OCI-LY7 (cell line): ENCODE measurements around the gene LRRK1. TPM values are rescaled to one million over a fixed set of nuclear protein-coding genes. Genes with fewer than 3 reads are reported as not detected.
A peak's percentile ranks its signal among the peaks of the same experiment; 100 is the strongest.

Experiments
- BruUV-seq: library from RNA; stranded (reverse); fragments of 400-500 nt; replicated peaks from 2 replicates; lab custom pipeline; 2021; lab: Mats Ljungman, UMichigan
- CTCF ChIA-PET: fragments of 300-600 bp; sonication (Branson Sonifier 250); formaldehyde crosslinking; loops from one replicate; lab custom pipeline; 2022; ENCODE audit warnings: antibody characterized with exemption; ENCODE audit not compliant: unreplicated experiment; lab: Charles Lee
- POLR2A ChIA-PET: fragments of 300-600 bp; sonication (Branson Sonifier 250); formaldehyde crosslinking; loops from one replicate; lab custom pipeline; 2022; ENCODE audit warnings: antibody characterized with exemption; lab: Charles Lee
- DNase-seq: peaks from one replicate; pipeline ENCODE4 v3.0.0-alpha.2; 2015; ENCODE audit warnings: low spot score
- H2AFZ ChIP-seq: fragments of 200-600 bp; sonication (generic), shearing (Covaris generic); 2 replicates; pipeline ENCODE4 v1.6.1; 2014; ENCODE audit warnings: mild to moderate bottlenecking, antibody characterized with exemption, low read length, moderate library complexity
- H3K27ac ChIP-seq: fragments of 200-600 bp; sonication (generic); 2 replicates; pipeline ENCODE4 v1.5.1; 2014; ENCODE audit warnings: mixed run types, low read depth, mild to moderate bottlenecking, moderate library complexity, low read length, inconsistent platforms; ENCODE audit not compliant: poor library complexity, severe bottlenecking
- H3K36me3 ChIP-seq: fragments of 200-600 bp; sonication (generic); 2 replicates; pipeline ENCODE4 v1.6.1; 2014; ENCODE audit warnings: mild to moderate bottlenecking, antibody characterized with exemption, low read length, moderate library complexity, mixed read lengths; ENCODE audit not compliant: insufficient read depth
- H3K4me1 ChIP-seq: fragments of 200-600 bp; sonication (generic); 2 replicates; pipeline ENCODE4 v1.5.1; 2014; ENCODE audit warnings: mild to moderate bottlenecking, low read length; ENCODE audit not compliant: insufficient read depth, poor library complexity, severe bottlenecking
- H3K4me2 ChIP-seq: fragments of 200-600 bp; sonication (generic); 2 replicates; pipeline ENCODE4 v1.6.1; 2014; ENCODE audit warnings: mild to moderate bottlenecking, low read length
- H3K4me3 ChIP-seq: fragments of 200-600 bp; sonication (generic); 2 replicates; pipeline ENCODE4 v1.5.1; 2014; ENCODE audit warnings: mild to moderate bottlenecking, low read depth, low read length; ENCODE audit not compliant: poor library complexity, severe bottlenecking
- H3K79me2 ChIP-seq: fragments of 200-600 bp; sonication (generic); 2 replicates; pipeline ENCODE4 v1.6.1; 2016; ENCODE audit warnings: low read depth, mild to moderate bottlenecking, low read length, moderate library complexity, mixed read lengths; ENCODE audit not compliant: insufficient read depth
- H3K9me2 ChIP-seq: fragments of 200-600 bp; sonication (generic); 2 replicates; pipeline ENCODE4 v1.6.1; 2016; ENCODE audit warnings: mild to moderate bottlenecking, low read length, mixed read lengths; ENCODE audit not compliant: insufficient read depth
- H3K9me3 ChIP-seq: fragments of 200-600 bp; sonication (generic); 2 replicates; pipeline ENCODE4 v1.6.1; 2014; ENCODE audit warnings: mild to moderate bottlenecking, mixed run types, low read length, mixed read lengths
- H4K20me1 ChIP-seq: fragments of 200-600 bp; sonication (generic); 2 replicates; pipeline ENCODE4 v1.6.1; 2014; ENCODE audit warnings: mild to moderate bottlenecking, antibody characterized with exemption, low read length, moderate library complexity, mixed read lengths; ENCODE audit not compliant: insufficient read depth
- EZH2phosphoT487 ChIP-seq: fragments of 200-600 bp; sonication (generic); IDR thresholded peaks from 2 replicates; pipeline ENCODE4 v1.6.1; 2018; ENCODE audit warnings: low read depth, borderline replicate concordance, mild to moderate bottlenecking, mixed run types, antibody characterized with exemption, low read length, moderate library complexity, mixed read lengths
- intact Hi-C: fragments of 100-400 bp; cut with micrococcal nuclease; formaldehyde crosslinking; loops from one replicate; pipeline ENCODE4 v1.10.0; 2022; ENCODE audit not compliant: unreplicated experiment
- total RNA-seq, 2 experiments: library from RNA; depleted of rRNA in 1 of 2; stranded (reverse); fragments of >200 nt in 1 of 2; shearing (Covaris generic) in 1 of 2; gene quantifications; 2 replicates each; pipeline ENCODE4 v1.2.3, GENCODE V29; 2014 to 2022
- TF ChIP-seq, protein P1 (sequence below): fragments of 200-600 bp; sonication (generic); conservative IDR thresholded peaks from 2 replicates; pipeline ENCODE4 v1.5.1; 2014; ENCODE audit warnings: mild to moderate bottlenecking, antibody characterized with exemption, low read length, moderate library complexity, mixed read lengths

LRRK1 gene
- total RNA-seq, 2 experiments from 2014 or later, result 92.3 to 233 TPM

DNA sequence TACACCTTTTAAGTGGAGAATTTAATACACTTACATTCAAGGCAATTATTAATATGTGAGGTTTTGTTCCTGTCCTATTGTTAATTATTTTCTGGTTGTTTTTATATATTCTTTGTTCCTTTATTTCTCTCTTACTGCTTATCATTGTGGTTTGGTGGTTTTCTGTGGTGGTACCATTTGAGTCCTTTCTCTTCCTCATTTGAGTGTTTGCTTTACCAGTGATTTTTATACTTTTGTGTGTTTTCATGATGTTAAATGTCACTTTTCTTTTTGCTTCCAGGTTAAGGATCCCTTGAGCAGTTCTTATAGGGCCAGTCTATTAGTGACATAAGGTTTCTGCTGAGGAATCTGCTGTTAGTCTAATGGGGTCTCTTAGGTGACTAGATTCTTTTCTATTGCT lies 116.5 kb downstream of the LRRK1 start:
- H3K4me2 ChIP-seq, result no peak overlapping the region
- no peak for DNase-seq
- H3K36me3 ChIP-seq, result peaks cover 99% of the 10 kb centered on the region
- peaks cover 51% of the 10 kb centered on the region; the same call in 1 of the 2 replicates for H3K79me2 ChIP-seq
- no TSS peak for BruUV-seq
- peak overlapping the region; percentile 10 for H3K27ac ChIP-seq
- no peak overlapping the region for H3K4me3 ChIP-seq
- ChIA-PET POLR2A (interaction anchor here (0.8 kb wide), 1 partner anchor 173 kb away, joined by 4 read pairs; no protein-coding TSS in a partner anchor), CTCF (no interaction called here)
- peaks cover 12% of the 10 kb centered on the region for H3K4me1 ChIP-seq
- H3K9me3 ChIP-seq, result peaks cover 28% of the 10 kb centered on the region
- TF ChIP-seq, protein P1, sequence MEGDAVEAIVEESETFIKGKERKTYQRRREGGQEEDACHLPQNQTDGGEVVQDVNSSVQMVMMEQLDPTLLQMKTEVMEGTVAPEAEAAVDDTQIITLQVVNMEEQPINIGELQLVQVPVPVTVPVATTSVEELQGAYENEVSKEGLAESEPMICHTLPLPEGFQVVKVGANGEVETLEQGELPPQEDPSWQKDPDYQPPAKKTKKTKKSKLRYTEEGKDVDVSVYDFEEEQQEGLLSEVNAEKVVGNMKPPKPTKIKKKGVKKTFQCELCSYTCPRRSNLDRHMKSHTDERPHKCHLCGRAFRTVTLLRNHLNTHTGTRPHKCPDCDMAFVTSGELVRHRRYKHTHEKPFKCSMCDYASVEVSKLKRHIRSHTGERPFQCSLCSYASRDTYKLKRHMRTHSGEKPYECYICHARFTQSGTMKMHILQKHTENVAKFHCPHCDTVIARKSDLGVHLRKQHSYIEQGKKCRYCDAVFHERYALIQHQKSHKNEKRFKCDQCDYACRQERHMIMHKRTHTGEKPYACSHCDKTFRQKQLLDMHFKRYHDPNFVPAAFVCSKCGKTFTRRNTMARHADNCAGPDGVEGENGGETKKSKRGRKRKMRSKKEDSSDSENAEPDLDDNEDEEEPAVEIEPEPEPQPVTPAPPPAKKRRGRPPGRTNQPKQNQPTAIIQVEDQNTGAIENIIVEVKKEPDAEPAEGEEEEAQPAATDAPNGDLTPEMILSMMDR, result no peak
- no peak for TF ChIP-seq EZH2phosphoT487
- no peaks in the 10 kb centered on the region for H4K20me1 ChIP-seq
- H2AFZ ChIP-seq, result no peak overlapping the region
- no peaks in the 10 kb centered on the region for H3K9me2 ChIP-seq
- intact Hi-C loops, result no loop called here

DNA sequence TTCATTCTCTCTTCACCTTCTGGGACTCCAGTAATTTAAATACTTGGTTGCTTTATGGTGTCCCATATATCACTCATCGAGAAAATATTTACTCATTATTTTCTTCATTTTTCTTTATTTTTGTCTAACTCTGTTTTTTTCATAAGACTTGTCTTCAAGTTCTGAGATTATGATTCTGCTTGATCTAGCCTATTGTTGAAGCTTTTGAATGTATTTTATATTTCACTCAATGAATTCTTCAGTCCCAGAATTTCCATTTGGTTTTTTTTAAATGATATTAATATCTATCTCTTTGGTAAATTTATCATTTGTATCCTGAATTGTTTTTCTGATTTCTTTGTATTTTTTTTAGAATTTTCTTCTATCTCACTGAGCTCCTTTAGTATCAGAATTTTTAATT lies 117.0 kb downstream of the LRRK1 start:
- Histone ChIP-seq H3K79me2 (peaks cover 53% of the 10 kb centered on the region; the same call in 1 of the 2 replicates), H3K4me2 (no peak overlapping the region), H3K9me3 (peaks cover 28% of the 10 kb centered on the region), H3K4me1 (peaks cover 12% of the 10 kb centered on the region), H3K36me3 (peaks cover 99% of the 10 kb centered on the region), H3K4me3 (no peak overlapping the region), H4K20me1 (no peaks in the 10 kb centered on the region), H3K9me2 (no peaks in the 10 kb centered on the region), H3K27ac (no peak overlapping the region), H2AFZ (no peak overlapping the region)
- ChIA-PET CTCF (no interaction called here), POLR2A (interaction anchor here (0.8 kb wide), 2 partner anchors 12 to 174 kb away, joined by 3 to 4 read pairs; no protein-coding TSS in a partner anchor)
- DNase-seq, result no peak
- BruUV-seq, result no TSS peak
- intact Hi-C loops, result no loop called here
- TF ChIP-seq, protein P1, result no peak

DNA sequence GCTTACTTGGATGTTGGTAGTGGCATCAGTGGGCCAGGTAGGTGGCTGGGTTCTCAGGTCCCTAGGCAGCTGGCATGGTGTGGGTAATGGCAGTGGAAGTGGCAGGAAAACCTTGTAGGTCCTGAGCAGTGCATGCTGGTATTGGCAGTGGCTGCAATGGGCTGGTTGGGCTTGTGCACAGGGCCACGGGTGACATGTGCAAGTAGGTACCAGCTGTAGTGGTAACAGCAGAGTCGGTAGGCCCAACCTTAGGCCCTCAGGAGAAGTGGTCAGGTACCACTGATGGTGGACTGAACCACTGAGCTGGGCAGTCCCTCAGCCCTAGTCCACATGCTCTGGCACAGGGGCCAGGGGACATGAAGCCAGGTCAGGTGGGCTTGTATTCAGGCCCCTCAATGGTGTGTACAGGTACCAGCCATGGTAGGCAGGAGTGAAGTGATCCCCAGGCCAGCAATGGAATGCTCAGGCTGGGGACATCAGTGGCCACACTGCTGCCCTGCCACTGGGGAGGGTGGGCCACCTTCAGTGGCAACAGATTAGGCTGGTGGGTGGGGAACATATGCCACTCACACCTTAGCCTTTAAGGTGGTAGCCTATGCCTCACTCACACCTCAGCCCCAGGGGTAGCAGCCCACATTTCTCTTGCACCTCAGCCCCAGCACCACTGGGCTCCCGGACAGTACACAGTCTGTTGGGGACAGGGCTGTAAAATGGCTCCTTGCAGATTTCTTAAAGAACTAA lies 118.1 kb downstream of the LRRK1 start:
- Histone ChIP-seq H2AFZ (no peak overlapping the region), H4K20me1 (no peaks in the 10 kb centered on the region), H3K27ac (no peak overlapping the region), H3K79me2 (peaks cover 53% of the 10 kb centered on the region; the same call in 1 of the 2 replicates), H3K36me3 (peaks cover 99% of the 10 kb centered on the region), H3K4me1 (peaks cover 12% of the 10 kb centered on the region), H3K9me3 (peaks cover 28% of the 10 kb centered on the region), H3K4me3 (no peak overlapping the region), H3K4me2 (no peak overlapping the region), H3K9me2 (no peaks in the 10 kb centered on the region)
- DNase-seq, result no peak
- intact Hi-C loops, result no loop called here
- TF ChIP-seq, protein P1, result no peak
- no peak for TF ChIP-seq EZH2phosphoT487
- ChIA-PET CTCF (no interaction called here), POLR2A (no interaction called here)
- no TSS peak for BruUV-seq
